NCI-H2081 (cell line): Measurements from ENCODE around the gene RAB40B.
A peak's percentile ranks its signal among the peaks of the same experiment; 100 is the strongest.

Experiments used
- DNase-seq, 2 experiments: peaks; one replicate each; lab custom pipeline; 2025; lab: John Stamatoyannopoulos, UW

The RAB40B gene

GRCh38 chr17:82649501-82650261 lies 48.8 kb downstream of the RAB40B start:
- DNase-seq: no peak

GRCh38 chr17:82648742-82649331 lies 49.7 kb downstream of the RAB40B start:
- peak; percentile 17 to 41 for DNase-seq

GRCh38 chr17:82648165-82648668 lies 50.3 kb downstream of the RAB40B start, which contains the start of gene WDR45B:
WDR45B (minus strand) TSS chr17:82648444; CDS start chr17:82648340, 104 bp downstream.
- DNase-seq: peak; percentile 97 to 98

GRCh38 chr17:82647593-82648164 lies 50.8 kb downstream of the RAB40B start:
- no peak for DNase-seq

GRCh38 chr17:82645516-82645915 lies 53.0 kb downstream of the RAB40B start:
- DNase-seq: no peak

- no peak for DNase-seq
Observed at GRCh38 chr17:82644148-82644547, 54.4 kb downstream of the RAB40B start.

GRCh38 chr17:82642022-82642421 lies 56.5 kb downstream of the RAB40B start:
- no peak for DNase-seq

GRCh38 chr17:82640036-82640435 lies 58.5 kb downstream of the RAB40B start:
- DNase-seq: no peak

- DNase-seq: no peak
Observed at GRCh38 chr17:82639628-82640027, 58.9 kb downstream of the RAB40B start.

GRCh38 chr17:82638183-82638773 lies 60.2 kb downstream of the RAB40B start:
- no peak for DNase-seq

GRCh38 chr17:82636626-82637598 lies 61.6 kb downstream of the RAB40B start:
- DNase-seq: no peak

- DNase-seq: no peak
Observed at GRCh38 chr17:82633343-82633742, 65.2 kb downstream of the RAB40B start.

GRCh38 chr17:82632451-82632850 lies 66.0 kb downstream of the RAB40B start:
- DNase-seq: no peak

GRCh38 chr17:82631544-82631943 lies 67.0 kb downstream of the RAB40B start:
- DNase-seq: no peak

GRCh38 chr17:82630212-82630611 lies 68.3 kb downstream of the RAB40B start:
- no peak for DNase-seq

GRCh38 chr17:82629748-82630147 lies 68.8 kb downstream of the RAB40B start:
- no peak for DNase-seq

GRCh38 chr17:82627405-82627804 lies 71.1 kb downstream of the RAB40B start:
- DNase-seq: peak in 1 of 2 experiments; percentile 22

GRCh38 chr17:82623707-82624106 lies 74.8 kb downstream of the RAB40B start:
- DNase-seq: no peak

GRCh38 chr17:82619641-82620040 lies 78.9 kb downstream of the RAB40B start:
- no peak for DNase-seq

- DNase-seq: no peak
Observed at GRCh38 chr17:82619211-82619610, 79.3 kb downstream of the RAB40B start.

GRCh38 chr17:82616021-82616711 lies 82.3 kb downstream of the RAB40B start:
- no peak for DNase-seq
